GM13976 (cell line): ENCODE measurements around the gene SLC8A3.

Experiments used
- DNase-seq: peaks from one replicate; pipeline ENCODE4 v3.0.0; 2012; ENCODE audit warnings: low spot score
- in situ Hi-C: fragments of 300-500 bp; cut with MboI; formaldehyde crosslinking; loops from one replicate; pipeline ENCODE4 v1.12.0; 2022; ENCODE audit warnings: low sequenced_read_pairs, mixed read lengths, inconsistent platforms; ENCODE audit not compliant: unreplicated experiment
- TF ChIP-seq, protein P1 (sequence below): IDR thresholded peaks from 2 replicates; pipeline ENCODE4 v1.5.1; 2012; ENCODE audit warnings: borderline replicate concordance, mild to moderate bottlenecking; ENCODE audit not compliant: insufficient read depth; ENCODE audit errors: extremely low read depth, missing control alignments, control extremely low read depth

SLC8A3 gene

DNA sequence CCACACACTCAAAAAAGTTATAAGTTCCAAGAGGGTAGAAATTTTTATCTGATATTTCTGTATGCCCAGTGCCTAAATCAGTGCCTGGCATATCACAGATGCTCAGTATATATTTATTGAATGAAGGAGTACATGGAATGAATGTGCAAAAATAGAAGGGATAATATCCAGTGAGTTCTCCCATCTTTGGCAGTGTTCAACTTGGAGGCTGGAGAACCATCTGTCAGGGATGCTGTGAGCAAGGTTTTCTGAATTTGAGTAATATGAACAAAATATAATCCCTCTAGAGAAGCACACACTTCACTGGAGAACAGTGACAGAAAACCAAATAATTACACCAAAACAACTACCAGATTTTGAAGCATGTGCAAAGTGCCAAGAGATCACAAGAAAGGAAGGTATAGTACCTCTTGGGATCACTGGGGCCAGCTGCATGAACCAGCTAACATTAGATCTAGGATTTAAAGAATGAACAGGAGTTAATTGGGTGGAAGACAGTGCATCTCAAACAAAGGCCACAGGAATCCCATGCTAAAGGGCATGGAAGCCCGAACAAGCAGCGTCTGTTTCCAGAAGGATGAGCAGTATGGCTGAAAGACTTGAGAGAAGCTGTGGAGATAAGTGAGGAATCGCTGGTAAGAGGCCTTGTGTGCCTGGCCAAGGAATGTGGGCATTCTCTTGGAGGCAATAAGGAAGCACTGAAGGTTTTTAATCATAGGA lies 11.5 kb downstream of the SLC8A3 start:
- TF ChIP-seq, protein P1, sequence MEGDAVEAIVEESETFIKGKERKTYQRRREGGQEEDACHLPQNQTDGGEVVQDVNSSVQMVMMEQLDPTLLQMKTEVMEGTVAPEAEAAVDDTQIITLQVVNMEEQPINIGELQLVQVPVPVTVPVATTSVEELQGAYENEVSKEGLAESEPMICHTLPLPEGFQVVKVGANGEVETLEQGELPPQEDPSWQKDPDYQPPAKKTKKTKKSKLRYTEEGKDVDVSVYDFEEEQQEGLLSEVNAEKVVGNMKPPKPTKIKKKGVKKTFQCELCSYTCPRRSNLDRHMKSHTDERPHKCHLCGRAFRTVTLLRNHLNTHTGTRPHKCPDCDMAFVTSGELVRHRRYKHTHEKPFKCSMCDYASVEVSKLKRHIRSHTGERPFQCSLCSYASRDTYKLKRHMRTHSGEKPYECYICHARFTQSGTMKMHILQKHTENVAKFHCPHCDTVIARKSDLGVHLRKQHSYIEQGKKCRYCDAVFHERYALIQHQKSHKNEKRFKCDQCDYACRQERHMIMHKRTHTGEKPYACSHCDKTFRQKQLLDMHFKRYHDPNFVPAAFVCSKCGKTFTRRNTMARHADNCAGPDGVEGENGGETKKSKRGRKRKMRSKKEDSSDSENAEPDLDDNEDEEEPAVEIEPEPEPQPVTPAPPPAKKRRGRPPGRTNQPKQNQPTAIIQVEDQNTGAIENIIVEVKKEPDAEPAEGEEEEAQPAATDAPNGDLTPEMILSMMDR = no peak
- no peak for DNase-seq
- in situ Hi-C loops = no loop called here

DNA sequence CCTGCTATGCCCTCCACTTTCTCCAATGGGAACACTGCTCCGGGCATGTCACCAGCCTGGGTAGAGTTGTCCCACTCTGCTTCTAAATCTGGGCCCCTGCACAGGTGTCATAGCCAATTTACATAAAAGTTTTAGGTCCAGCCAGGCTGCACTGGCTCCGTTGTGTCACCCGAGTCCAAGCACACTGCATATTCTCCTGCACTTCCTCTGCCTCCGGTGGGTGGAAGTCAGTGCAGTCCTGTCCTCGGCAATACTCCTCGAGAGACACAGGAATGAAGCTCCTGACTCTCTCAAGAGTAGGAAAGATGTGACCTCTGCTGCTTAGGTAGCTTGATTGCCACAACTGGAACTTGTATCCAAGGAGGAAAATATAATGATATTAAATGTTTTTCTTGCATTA lies 15.2 kb downstream of the SLC8A3 start:
- no peak for DNase-seq
- TF ChIP-seq, protein P1 = no peak
- in situ Hi-C loops = no loop called here

DNA sequence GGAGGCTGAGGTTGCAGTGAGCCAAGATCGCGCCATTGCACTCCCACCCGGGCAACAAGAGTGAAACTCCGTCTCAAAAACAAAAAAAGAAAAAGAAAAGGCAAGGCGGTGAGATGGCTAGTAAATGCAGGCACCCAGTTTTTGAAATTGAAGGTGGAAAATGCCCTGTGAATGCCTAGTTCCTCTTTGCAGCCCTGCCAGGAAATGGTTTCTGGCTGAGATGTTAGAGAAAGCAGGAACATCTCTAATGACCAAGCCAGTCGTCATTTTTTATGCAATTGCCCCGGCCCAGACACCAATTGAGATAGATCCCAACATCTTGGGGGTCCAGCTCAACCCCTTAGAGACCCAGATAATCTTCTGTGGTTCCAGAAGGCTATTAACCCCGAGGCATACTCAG lies 17.0 kb downstream of the SLC8A3 start:
- in situ Hi-C loops = no loop called here
- TF ChIP-seq, protein P1 = no peak
- no peak for DNase-seq

DNA sequence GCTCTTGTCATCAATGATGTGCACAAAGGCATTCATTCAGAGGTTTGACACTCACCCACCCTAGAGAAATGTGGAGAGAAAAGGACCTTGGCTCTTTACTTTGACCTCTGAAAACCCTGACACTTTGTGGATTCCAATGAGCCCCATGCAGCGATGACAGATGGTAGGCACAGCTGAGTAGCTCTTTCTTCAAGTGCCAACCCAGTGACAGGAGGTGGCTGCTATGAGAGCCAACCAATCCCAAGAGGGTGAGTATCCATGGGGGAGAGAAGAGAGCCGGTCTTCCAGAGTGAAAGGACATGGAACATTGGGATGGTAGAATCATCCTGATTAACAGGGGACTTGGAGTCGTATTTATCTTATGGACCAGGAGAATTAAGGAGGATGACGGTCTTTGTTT lies 17.8 kb downstream of the SLC8A3 start:
- TF ChIP-seq, protein P1 = no peak
- no peak for DNase-seq
- in situ Hi-C loops = no loop called here

DNA sequence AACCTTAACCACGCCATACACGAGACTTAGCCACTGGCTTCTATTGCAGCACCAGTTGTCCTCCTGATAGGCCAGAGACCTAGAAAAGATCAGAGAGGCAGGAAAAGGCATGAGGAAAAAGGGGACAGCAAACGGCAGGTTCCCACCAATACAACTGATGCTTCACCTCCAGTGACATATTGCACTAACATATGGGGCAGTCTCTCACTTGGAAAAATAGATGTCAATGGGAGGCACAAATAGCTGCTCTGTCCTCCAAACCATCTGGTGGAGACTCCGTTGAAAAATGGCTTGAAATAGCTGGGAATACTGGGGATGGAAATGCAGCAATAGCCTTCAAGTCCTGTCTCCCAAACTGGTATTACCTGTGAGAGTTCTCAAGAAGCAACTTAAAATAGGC lies 20.3 kb downstream of the SLC8A3 start:
- DNase-seq = no peak
- TF ChIP-seq, protein P1 = no peak
- in situ Hi-C loops = no loop called here

DNA sequence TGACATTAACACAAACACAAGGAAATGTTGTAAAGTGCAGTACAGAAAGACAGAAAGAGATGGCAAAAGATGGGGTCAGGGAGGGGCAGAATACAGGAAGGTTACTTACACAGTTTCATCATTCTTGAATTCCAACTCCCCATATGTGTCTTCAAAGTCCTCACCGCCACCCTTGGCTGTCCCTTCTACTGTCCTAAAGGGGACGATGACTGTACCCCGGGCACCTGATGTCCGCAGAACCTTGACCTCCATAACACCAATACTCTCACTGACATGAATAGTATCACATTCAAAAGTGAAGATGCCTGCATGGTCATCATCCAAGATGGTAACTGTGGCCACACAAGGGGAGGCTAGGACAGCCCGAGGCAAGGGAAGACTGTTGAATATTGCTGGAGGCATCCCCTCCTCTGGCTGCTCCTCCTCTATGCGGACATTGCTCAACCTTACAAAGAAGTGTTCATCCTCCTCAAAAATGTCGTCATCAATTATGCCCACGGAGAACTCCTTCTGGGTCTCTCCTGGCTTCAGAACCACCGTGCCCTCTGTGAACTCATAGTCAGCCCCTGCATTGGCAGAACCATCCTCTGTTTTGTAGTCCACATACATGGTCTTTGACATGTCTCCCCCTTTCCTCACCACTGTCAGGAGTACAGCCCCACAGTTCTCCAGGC lies 22.1 kb downstream of the SLC8A3 start:
- in situ Hi-C loops = no loop called here
- TF ChIP-seq, protein P1 = no peak
- DNase-seq = no peak
